NCI-H2029 (cell line): Measurements from ENCODE around the gene SLC44A5.
"Not testable (repeated sequence)": the region's sequence is repeated elsewhere in the genome, so short reads cannot be mapped to it uniquely, and the experiment has no call there.

Experiments used
- DNase-seq: peaks from one replicate; lab custom pipeline; 2025; lab: John Stamatoyannopoulos, UW

SLC44A5 gene

GRCh38 chr1:75449998-75450397 lies 160.9 kb downstream of the SLC44A5 start:
- DNase-seq = no peak

- DNase-seq = no peak
These were observed 166.7 kb downstream of the SLC44A5 start for GRCh38 chr1:75444220-75444619.

GRCh38 chr1:75440274-75440673 lies 170.6 kb downstream of the SLC44A5 start:
- DNase-seq = no peak

- DNase-seq = no peak
These were observed 172.6 kb downstream of the SLC44A5 start for GRCh38 chr1:75438355-75438754.

GRCh38 chr1:75431843-75432242 lies 179.1 kb downstream of the SLC44A5 start:
- DNase-seq = no peak

- no peak for DNase-seq
These were observed 180.4 kb downstream of the SLC44A5 start for GRCh38 chr1:75430526-75430925.

GRCh38 chr1:75426688-75427087 lies 184.2 kb downstream of the SLC44A5 start:
- no peak for DNase-seq

GRCh38 chr1:75425001-75425650 lies 185.8 kb downstream of the SLC44A5 start:
- no peak for DNase-seq

- DNase-seq = no peak
These were observed 187.3 kb downstream of the SLC44A5 start for GRCh38 chr1:75423616-75424015.

- DNase-seq = no peak
These were observed 187.8 kb downstream of the SLC44A5 start for GRCh38 chr1:75423136-75423535.

- DNase-seq = no peak
These were observed 189.5 kb downstream of the SLC44A5 start for GRCh38 chr1:75421371-75421770.

GRCh38 chr1:75415187-75415586 lies 195.7 kb downstream of the SLC44A5 start:
- DNase-seq = no peak

GRCh38 chr1:75412616-75413015 lies 198.3 kb downstream of the SLC44A5 start:
- DNase-seq = no peak

GRCh38 chr1:75404681-75405080 lies 206.2 kb downstream of the SLC44A5 start:
- not testable (repeated sequence) for DNase-seq

GRCh38 chr1:75403147-75403646 lies 207.7 kb downstream of the SLC44A5 start:
- not testable (repeated sequence) for DNase-seq

GRCh38 chr1:75400716-75401115 lies 210.2 kb downstream of the SLC44A5 start:
- DNase-seq = no peak

- no peak for DNase-seq
These were observed 214.2 kb downstream of the SLC44A5 start for GRCh38 chr1:75396745-75397144.

- no peak for DNase-seq
These were observed 214.7 kb downstream of the SLC44A5 start for GRCh38 chr1:75396260-75396659.

- DNase-seq = no peak
These were observed 216.4 kb downstream of the SLC44A5 start for GRCh38 chr1:75394386-75395139.

GRCh38 chr1:75392278-75392677 lies 218.6 kb downstream of the SLC44A5 start:
- no peak for DNase-seq

- DNase-seq = not testable (repeated sequence)
These were observed 235.2 kb downstream of the SLC44A5 start for GRCh38 chr1:75375476-75376447.

- DNase-seq = no peak
These were observed 237.3 kb downstream of the SLC44A5 start for GRCh38 chr1:75373542-75374159.
